Measurements from ENCODE around the gene EGFR.

EGFR gene

GRCh38 chr7:55255496-55256445, 237.0 kb downstream of the EGFR start:
- peak overlapping the region; percentile 84 for H3K4me3 ChIP-seq (ENCODE audit: low read length)
- peaks cover 36% of the 10 kb centered on the region for H3K27me3 ChIP-seq (ENCODE audit: low read depth, low read length)
- H3K4me2 ChIP-seq (ENCODE audit: low read length) = peak overlapping the region; percentile 97
- no peaks in the 10 kb centered on the region for H3K9me3 ChIP-seq (ENCODE audit: insufficient read depth, low read length)
- peaks cover 8% of the 10 kb centered on the region; the same call in 1 of the 2 replicates for H3K4me1 ChIP-seq (ENCODE audit: low read length)
- no peak for TF ChIP-seq EZH2phosphoT487 (IDR thresholded peaks at IDR 0.05; ENCODE audit: low read depth)
- TF ChIP-seq CTCF (IDR thresholded peaks at IDR 0.05; ENCODE audit: low read depth, low read length) = peak; percentile 78
- H3K9ac ChIP-seq (ENCODE audit: low read length) = peak overlapping the region; percentile 79
- no peaks in the 10 kb centered on the region for H3K36me3 ChIP-seq (replicated peaks; ENCODE audit: low read depth, low read length)
- peak overlapping the region; percentile 89 for H2AFZ ChIP-seq (ENCODE audit: low read depth, low read length)
- peak overlapping the region; percentile 32 for H3K27ac ChIP-seq (ENCODE audit: low read length)
- H3K79me2 ChIP-seq (ENCODE audit: low read length) = no peaks in the 10 kb centered on the region
- no peaks in the 10 kb centered on the region for H4K20me1 ChIP-seq (ENCODE audit: insufficient read depth, low read length)

- Histone ChIP-seq H3K4me3 (ENCODE audit: low read length) (no peak overlapping the region), H4K20me1 (ENCODE audit: insufficient read depth, low read length) (no peaks in the 10 kb centered on the region), H3K27me3 (ENCODE audit: low read depth, low read length) (peaks cover 25% of the 10 kb centered on the region), H3K36me3 (replicated peaks; ENCODE audit: low read depth, low read length) (no peaks in the 10 kb centered on the region), H3K4me1 (ENCODE audit: low read length) (peaks cover 8% of the 10 kb centered on the region; the same call in 1 of the 2 replicates), H2AFZ (ENCODE audit: low read depth, low read length) (no peak overlapping the region), H3K4me2 (ENCODE audit: low read length) (no peak overlapping the region), H3K79me2 (ENCODE audit: low read length) (no peaks in the 10 kb centered on the region), H3K9me3 (ENCODE audit: insufficient read depth, low read length) (no peaks in the 10 kb centered on the region), H3K27ac (ENCODE audit: low read length) (no peak overlapping the region), H3K9ac (ENCODE audit: low read length) (no peak overlapping the region)
- TF ChIP-seq CTCF (IDR thresholded peaks at IDR 0.05; ENCODE audit: low read depth, low read length) (no peak), EZH2phosphoT487 (IDR thresholded peaks at IDR 0.05; ENCODE audit: low read depth) (no peak)
Observed at GRCh38 chr7:55258631-55259030, 239.8 kb downstream of the EGFR start.

GRCh38 chr7:55260171-55260570, 241.4 kb downstream of the EGFR start:
- Histone ChIP-seq H3K9ac (ENCODE audit: low read length) (no peak overlapping the region), H2AFZ (ENCODE audit: low read depth, low read length) (no peak overlapping the region), H3K79me2 (ENCODE audit: low read length) (no peaks in the 10 kb centered on the region), H3K4me2 (ENCODE audit: low read length) (no peak overlapping the region), H3K9me3 (ENCODE audit: insufficient read depth, low read length) (no peaks in the 10 kb centered on the region), H3K4me3 (ENCODE audit: low read length) (no peak overlapping the region), H3K4me1 (ENCODE audit: low read length) (peaks cover 3% of the 10 kb centered on the region; the same call in 1 of the 2 replicates), H3K36me3 (replicated peaks; ENCODE audit: low read depth, low read length) (no peaks in the 10 kb centered on the region), H3K27ac (ENCODE audit: low read length) (no peak overlapping the region), H4K20me1 (ENCODE audit: insufficient read depth, low read length) (no peaks in the 10 kb centered on the region), H3K27me3 (ENCODE audit: low read depth, low read length) (peaks cover 22% of the 10 kb centered on the region)
- TF ChIP-seq CTCF (IDR thresholded peaks at IDR 0.05; ENCODE audit: low read depth, low read length) (no peak), EZH2phosphoT487 (IDR thresholded peaks at IDR 0.05; ENCODE audit: low read depth) (no peak)

GRCh38 chr7:55260676-55261385, 242.0 kb downstream of the EGFR start:
- H4K20me1 ChIP-seq (ENCODE audit: insufficient read depth, low read length) = no peaks in the 10 kb centered on the region
- no peak overlapping the region for H2AFZ ChIP-seq (ENCODE audit: low read depth, low read length)
- peaks cover 2% of the 10 kb centered on the region; the same call in 1 of the 2 replicates for H3K4me1 ChIP-seq (ENCODE audit: low read length)
- no peak overlapping the region for H3K4me3 ChIP-seq (ENCODE audit: low read length)
- no peaks in the 10 kb centered on the region for H3K36me3 ChIP-seq (replicated peaks; ENCODE audit: low read depth, low read length)
- no peaks in the 10 kb centered on the region for H3K9me3 ChIP-seq (ENCODE audit: insufficient read depth, low read length)
- no peak overlapping the region for H3K4me2 ChIP-seq (ENCODE audit: low read length)
- no peak overlapping the region for H3K9ac ChIP-seq (ENCODE audit: low read length)
- peaks cover 22% of the 10 kb centered on the region for H3K27me3 ChIP-seq (ENCODE audit: low read depth, low read length)
- no peak overlapping the region for H3K27ac ChIP-seq (ENCODE audit: low read length)
- H3K79me2 ChIP-seq (ENCODE audit: low read length) = no peaks in the 10 kb centered on the region
- TF ChIP-seq EZH2phosphoT487 (IDR thresholded peaks at IDR 0.05; ENCODE audit: low read depth) (no peak), CTCF (IDR thresholded peaks at IDR 0.05; ENCODE audit: low read depth, low read length) (no peak)
